Thoracic aorta (tissue), 2 donors: ENCODE results near the gene CPB2. TPM values are rescaled to one million over a fixed set of nuclear protein-coding genes. Genes with fewer than 3 reads are reported as not detected.

Source experiments
- ATAC-seq: fragments of 150-250 bp; one replicate; pipeline ENCODE4 v1.8.0; 2017; ENCODE audit warnings: low read depth; ENCODE audit not compliant: insufficient number of reproducible peaks, low FRiP score
- DNase-seq: peaks from one replicate; pipeline ENCODE4 v3.0.0-alpha.2; 2020; ENCODE audit warnings: low spot score
- H3K27ac ChIP-seq, 2 donors: fragments of 200-600 bp; sonication (generic); 1 replicate in 1 of 2; 2 replicates in 1 of 2; pipeline ENCODE4 v1.5.1; 2016; ENCODE audit warnings: mild to moderate bottlenecking in 2 of 2, moderate library complexity in 2 of 2
- H3K27me3 ChIP-seq: fragments of 200-600 bp; sonication (generic); replicated peaks from 2 replicates; pipeline ENCODE4 v1.6.0; 2016; ENCODE audit warnings: mild to moderate bottlenecking; ENCODE audit not compliant: insufficient read depth
- H3K36me3 ChIP-seq: fragments of 200-600 bp; sonication (generic); one replicate; pipeline ENCODE4 v1.5.1; 2016
- H3K4me1 ChIP-seq, 2 donors: fragments of 200-600 bp; sonication (generic); 1 replicate in 1 of 2; 2 replicates in 1 of 2; pipeline versions ENCODE4 v1.5.1 to v1.6.0; 2016; ENCODE audit warnings: low read depth in 2 of 2, mild to moderate bottlenecking in 1 of 2; ENCODE audit not compliant: control insufficient read depth in 1 of 2
- H3K4me3 ChIP-seq: fragments of 200-600 bp; sonication (generic); 2 replicates; pipeline ENCODE4 v1.5.1; 2016; ENCODE audit warnings: mild to moderate bottlenecking
- H3K9me3 ChIP-seq: fragments of 200-600 bp; sonication (generic); 2 replicates; pipeline ENCODE4 v1.5.1; 2016
- CTCF ChIP-seq: fragments of 200-600 bp; sonication (generic); IDR thresholded peaks from one replicate; pipeline ENCODE4 v1.5.1; 2019; ENCODE audit warnings: antibody characterized with exemption
- total RNA-seq, 2 donors: library from RNA; depleted of rRNA; stranded (reverse); fragments of >200 nt; gene quantifications; one replicate each; pipeline versions ENCODE4 v1.1.0 to v1.2.3, GENCODE V29; 2016

The CPB2 gene
- total RNA-seq, 2 donors from 2014 or later: not detected

DNA sequence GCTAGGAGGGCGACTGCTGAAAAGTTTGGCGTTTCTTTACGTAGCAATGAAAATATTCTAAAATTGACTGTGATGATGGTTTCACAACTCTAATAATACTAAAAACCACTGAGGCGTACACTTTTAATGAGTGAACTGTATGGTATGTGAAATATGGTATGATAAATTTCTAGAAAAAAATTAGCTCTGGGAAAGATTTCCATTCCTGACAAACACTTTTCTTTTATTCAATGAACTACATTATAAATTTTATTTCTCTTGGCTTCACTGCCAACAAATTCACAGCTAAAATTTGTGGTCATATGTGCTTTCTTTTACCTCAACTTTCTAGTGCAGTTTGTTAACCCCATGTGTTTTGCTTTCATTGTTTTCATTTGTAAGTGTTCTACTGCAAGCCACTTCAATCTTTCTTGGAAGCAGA, 63.4 kb downstream of the CPB2 start:
- no peak for TF ChIP-seq CTCF
- DNase-seq (no peak), ATAC-seq (no peak)
- H3K4me1 ChIP-seq: no peaks in the 10 kb centered on the region
- H3K4me3 ChIP-seq: no peak overlapping the region
- no peak overlapping the region for H3K27ac ChIP-seq
- H3K9me3 ChIP-seq: no peaks in the 10 kb centered on the region
- H3K27me3 ChIP-seq: no peaks in the 10 kb centered on the region
- H3K36me3 ChIP-seq: no peaks in the 10 kb centered on the region

- H3K4me1 ChIP-seq: no peaks in the 10 kb centered on the region
- no peaks in the 10 kb centered on the region for H3K9me3 ChIP-seq
- DNase-seq (no peak), ATAC-seq (no peak)
- no peaks in the 10 kb centered on the region for H3K36me3 ChIP-seq
- no peak overlapping the region for H3K4me3 ChIP-seq
- H3K27ac ChIP-seq: no peak overlapping the region
- TF ChIP-seq CTCF: no peak
- H3K27me3 ChIP-seq: no peaks in the 10 kb centered on the region
Measured at GRCh38 chr13:46040763-46041162, 64.1 kb downstream of the CPB2 start.

GRCh38 chr13:46039411-46040182, 65.2 kb downstream of the CPB2 start:
- ATAC-seq (no peak), DNase-seq (no peak)
- no peak for TF ChIP-seq CTCF

GRCh38 chr13:46038296-46038695, 66.5 kb downstream of the CPB2 start:
- H3K27me3 ChIP-seq: no peaks in the 10 kb centered on the region
- ATAC-seq (no peak), DNase-seq (no peak)
- no peaks in the 10 kb centered on the region for H3K36me3 ChIP-seq
- H3K4me1 ChIP-seq: no peaks in the 10 kb centered on the region
- no peak overlapping the region for H3K27ac ChIP-seq
- TF ChIP-seq CTCF: no peak
- no peaks in the 10 kb centered on the region for H3K9me3 ChIP-seq
- no peak overlapping the region for H3K4me3 ChIP-seq

More at GRCh38 chr13:46039411-46040182, 65.2 kb downstream of the CPB2 start:
- H3K4me1 ChIP-seq: no peaks in the 10 kb centered on the region
- no peaks in the 10 kb centered on the region for H3K27me3 ChIP-seq
- H3K9me3 ChIP-seq: no peaks in the 10 kb centered on the region
- H3K36me3 ChIP-seq: no peaks in the 10 kb centered on the region
- H3K4me3 ChIP-seq: no peak overlapping the region
- no peak overlapping the region for H3K27ac ChIP-seq

DNA sequence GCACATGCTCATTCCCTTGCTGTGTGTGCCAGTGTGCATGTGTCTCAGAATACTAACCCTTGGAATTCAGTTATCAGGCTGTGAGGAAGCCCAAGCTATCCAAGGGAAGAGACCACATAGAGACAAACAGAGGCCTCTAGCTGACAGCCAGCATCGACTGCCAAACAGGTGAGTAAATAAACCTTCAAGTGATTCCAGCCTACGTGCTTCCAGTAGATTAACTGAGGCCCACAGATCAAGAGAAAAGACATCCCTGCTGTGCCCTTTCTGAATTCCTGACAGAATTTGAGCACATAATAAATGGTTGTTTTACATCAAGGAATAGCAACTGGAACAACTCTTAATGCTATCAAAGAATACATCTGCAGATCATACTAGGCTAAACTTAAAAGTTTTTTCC, 69.8 kb downstream of the CPB2 start:
- Histone ChIP-seq H3K4me1 (no peaks in the 10 kb centered on the region), H3K36me3 (no peaks in the 10 kb centered on the region), H3K9me3 (peaks cover 4% of the 10 kb centered on the region), H3K27ac (no peak overlapping the region), H3K27me3 (no peaks in the 10 kb centered on the region), H3K4me3 (no peak overlapping the region)
- no peak for ATAC-seq
- TF ChIP-seq CTCF: no peak
- no peak for DNase-seq
